Muscle of leg (tissue), 9 donors: Measurements from ENCODE around the gene OR51A4. TPM values are rescaled to one million over a fixed set of nuclear protein-coding genes. Genes with fewer than 3 reads are reported as not detected.

Source experiments
- polyA plus RNA-seq, 8 donors: library from polyadenylated mRNA; unstranded; fragments of 120-200 nt; gene quantifications; one replicate each; pipeline versions ENCODE4 v1.2.1 to v1.2.3, GENCODE V29; 2013; ENCODE audit warnings: inconsistent platforms in 1 of 8, low replicate concordance in 1 of 8; ENCODE audit not compliant: insufficient read length in 8 of 8, insufficient read depth in 1 of 8
- total RNA-seq: library from RNA; stranded (reverse); fragments of 120-200 nt; gene quantifications from one replicate; pipeline ENCODE4 v1.2.4, GENCODE V29; 2013

The OR51A4 gene
- total and polyA plus RNA-seq, 9 donors, result 0.04 TPM; not detected in 8

Other genes starting within 250 kb of the OR51A4 start
- gene OR51E2, start 249.8 kb downstream of the OR51A4 start, total RNA-seq, result 0.53 TPM
- 1 to 10 TPM in 5 of 8 donors, under 1 TPM in 3; 0.51 to 1.8 (median 1.1) TPM for gene OR51E2, start 249.8 kb downstream of the OR51A4 start, polyA plus RNA-seq
- gene MMP26, start 242.8 kb downstream of the OR51A4 start, total RNA-seq, result not detected
- not detected for gene MMP26, start 242.8 kb downstream of the OR51A4 start, polyA plus RNA-seq
- not detected for gene OR51F1, start 177.7 kb downstream of the OR51A4 start, total RNA-seq
- not detected for gene OR51F1, start 177.7 kb downstream of the OR51A4 start, polyA plus RNA-seq
- not detected for gene OR52R1, start 143.2 kb downstream of the OR51A4 start, total RNA-seq
- not detected for gene OR52R1, start 143.2 kb downstream of the OR51A4 start, polyA plus RNA-seq
- not detected for gene OR51F2, start 126.3 kb downstream of the OR51A4 start, total RNA-seq
- under 1 TPM in 1 of 8 donors, not detected in 7; 0.10 TPM for gene OR51F2, start 126.3 kb downstream of the OR51A4 start, polyA plus RNA-seq
- gene OR51S1, start 98.4 kb downstream of the OR51A4 start, total RNA-seq, result not detected
- gene OR51S1, start 98.4 kb downstream of the OR51A4 start, polyA plus RNA-seq, result not detected
- gene OR51T1, start 65.7 kb downstream of the OR51A4 start, total RNA-seq, result not detected
- gene OR51T1, start 65.7 kb downstream of the OR51A4 start, polyA plus RNA-seq, result not detected
- gene OR51A7, start 43.8 kb downstream of the OR51A4 start, total RNA-seq, result not detected
- gene OR51A7, start 43.8 kb downstream of the OR51A4 start, polyA plus RNA-seq, result not detected
- not detected for gene OR51G2, start 28.3 kb downstream of the OR51A4 start, total RNA-seq
- not detected for gene OR51G2, start 28.3 kb downstream of the OR51A4 start, polyA plus RNA-seq
- gene OR51G1, start 23.3 kb downstream of the OR51A4 start, total RNA-seq, result not detected
- not detected for gene OR51G1, start 23.3 kb downstream of the OR51A4 start, polyA plus RNA-seq
- not detected for gene OR51A2, start 8.1 kb upstream of the OR51A4 start, total RNA-seq
- not detected for gene OR51A2, start 8.1 kb upstream of the OR51A4 start, polyA plus RNA-seq
- not detected for gene OR51L1, start 47.2 kb upstream of the OR51A4 start, total RNA-seq
- under 1 TPM in 2 of 8 donors, not detected in 6; 0.01 to 0.12 TPM for gene OR51L1, start 47.2 kb upstream of the OR51A4 start, polyA plus RNA-seq
- not detected for gene OR52J3, start 98.9 kb upstream of the OR51A4 start, total RNA-seq
- gene OR52J3, start 98.9 kb upstream of the OR51A4 start, polyA plus RNA-seq, result not detected
- gene OR52E2, start 112.0 kb upstream of the OR51A4 start, total RNA-seq, result not detected
- not detected for gene OR52E2, start 112.0 kb upstream of the OR51A4 start, polyA plus RNA-seq
- not detected for gene OR52E1, start 122.0 kb upstream of the OR51A4 start, total RNA-seq
- gene OR52E1, start 122.0 kb upstream of the OR51A4 start, polyA plus RNA-seq, result not detected
- gene OR52A5, start 190.8 kb upstream of the OR51A4 start, total RNA-seq, result not detected
- not detected for gene OR52A5, start 190.8 kb upstream of the OR51A4 start, polyA plus RNA-seq
- gene OR52A1, start 207.2 kb upstream of the OR51A4 start, total RNA-seq, result not detected
- gene OR52A1, start 207.2 kb upstream of the OR51A4 start, polyA plus RNA-seq, result under 1 TPM in 6 of 8 donors, not detected in 2; 0.01 to 0.03 (median 0.01) TPM